Lung (tissue), 12 donors: Measurements from ENCODE around the gene PLXND1. TPM values are rescaled to one million over a fixed set of nuclear protein-coding genes. Genes with fewer than 3 reads are reported as not detected.
A peak's percentile ranks its signal among the peaks of the same experiment; 100 is the strongest.

ENCODE experiments used
- ATAC-seq: fragments of 200-7000 bp; cut with Tn5 transposase; one replicate; pipeline ENCODE4 v1.9.1; 2020; ENCODE audit warnings: moderate number of reproducible peaks; ENCODE audit not compliant: insufficient read depth, low FRiP score
- DNase-seq, 3 donors: peaks; one replicate each; pipeline ENCODE4 v3.0.0-alpha.2; 2013 to 2017
- H3K27ac ChIP-seq, 2 donors: one replicate each; pipeline ENCODE4 v1.5.1; 2013; ENCODE audit warnings: mild to moderate bottlenecking in 2 of 2, moderate library complexity in 2 of 2, control low read depth in 1 of 2, inconsistent platforms in 1 of 2, low read depth in 1 of 2, low read length in 1 of 2
- H3K27me3 ChIP-seq, 3 donors: one replicate each; pipeline ENCODE4 v1.5.1; 2013; ENCODE audit warnings: low read length in 2 of 3; ENCODE audit not compliant: control insufficient read depth in 3 of 3, insufficient read depth in 3 of 3
- H3K36me3 ChIP-seq, 4 donors: one replicate each; pipeline ENCODE4 v1.5.1; 2013; ENCODE audit warnings: low read length in 4 of 4, mild to moderate bottlenecking in 1 of 4, moderate library complexity in 1 of 4; ENCODE audit not compliant: control insufficient read depth in 4 of 4, insufficient read depth in 4 of 4
- H3K4me1 ChIP-seq, 5 donors: one replicate each; pipeline ENCODE4 v1.5.1; 2013; ENCODE audit warnings: low read length in 5 of 5, mild to moderate bottlenecking in 2 of 5, moderate library complexity in 1 of 5; ENCODE audit not compliant: control insufficient read depth in 5 of 5, insufficient read depth in 5 of 5
- H3K4me3 ChIP-seq: one replicate; pipeline ENCODE4 v1.5.1; 2013; ENCODE audit warnings: mild to moderate bottlenecking, control low read depth, moderate library complexity
- H3K9ac ChIP-seq, 2 donors: one replicate each; pipeline ENCODE4 v1.5.1; 2013; ENCODE audit warnings: low read length in 2 of 2, control low read depth in 1 of 2; ENCODE audit not compliant: insufficient read depth in 1 of 2
- H3K9me3 ChIP-seq, 4 donors: one replicate each; pipeline ENCODE4 v1.5.1; 2013; ENCODE audit warnings: low read length in 3 of 4, mild to moderate bottlenecking in 1 of 4, moderate library complexity in 1 of 4; ENCODE audit not compliant: control insufficient read depth in 4 of 4, insufficient read depth in 3 of 4
- WGBS, 2 donors: extraction: QIAGEN DNeasy Blood & Tissue Kit; methylation state at CpG; one replicate each; pipeline ENCODE4 v1.1.7; 2013; 5-methylcytosine and 5-hydroxymethylcytosine counted together
- polyA plus RNA-seq, 2 donors: library from polyadenylated mRNA; stranded (reverse); fragments of 200-250 nt; gene quantifications; one replicate each; pipeline ENCODE4 v1.2.1, GENCODE V29; 2013
- total RNA-seq, 2 donors: library from RNA; depleted of rRNA in 1 of 2; stranded (reverse); fragments of >200 nt in 1 of 2; gene quantifications; one replicate each; pipeline ENCODE4 v1.2.1, GENCODE V29; 2014 to 2021
- TF ChIP-seq, protein P1 (sequence below): IDR thresholded peaks from 2 replicates; pipeline ENCODE4 v1.5.1; 2012; ENCODE audit warnings: mild to moderate bottlenecking; ENCODE audit errors: control extremely low read depth, extremely low read depth
- donor health status: control.
- donor health status: control.
- donor health status: Bipolar disorder and iron deficiency.
- donor health status: healthy.
- donor health status: DM: yes; HTN: yes; CAD: no.

PLXND1 gene
- total and polyA plus RNA-seq, 4 donors: 128 to 233 (median 180) TPM

DNA sequence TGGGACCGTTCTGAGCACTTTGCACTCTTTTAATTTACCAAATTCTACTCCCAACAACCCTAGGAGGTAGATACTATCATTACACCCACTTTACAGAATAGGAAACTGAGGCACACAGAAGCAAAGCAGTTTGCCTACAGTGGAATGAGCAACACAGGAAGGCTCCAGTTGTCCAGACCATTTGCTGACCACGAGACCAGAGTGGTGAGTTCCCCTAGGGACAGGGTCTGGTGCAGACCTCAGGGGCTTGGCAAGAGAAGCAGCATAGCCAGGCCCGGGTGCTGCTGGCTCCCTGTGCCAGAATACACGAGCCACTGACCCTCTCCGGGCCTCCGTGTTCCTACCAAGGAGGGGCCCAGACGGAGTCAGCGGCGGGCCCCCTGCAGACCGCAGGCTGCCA lies 26.5 kb downstream of the PLXND1 start:
- no peaks in the 10 kb centered on the region for H3K9me3 ChIP-seq
- H3K27me3 ChIP-seq: no peaks in the 10 kb centered on the region
- 87 to 88% methylated on average over 8 to 10 of the region's 10 CpGs for WGBS, 2 donors
- TF ChIP-seq, protein P1, sequence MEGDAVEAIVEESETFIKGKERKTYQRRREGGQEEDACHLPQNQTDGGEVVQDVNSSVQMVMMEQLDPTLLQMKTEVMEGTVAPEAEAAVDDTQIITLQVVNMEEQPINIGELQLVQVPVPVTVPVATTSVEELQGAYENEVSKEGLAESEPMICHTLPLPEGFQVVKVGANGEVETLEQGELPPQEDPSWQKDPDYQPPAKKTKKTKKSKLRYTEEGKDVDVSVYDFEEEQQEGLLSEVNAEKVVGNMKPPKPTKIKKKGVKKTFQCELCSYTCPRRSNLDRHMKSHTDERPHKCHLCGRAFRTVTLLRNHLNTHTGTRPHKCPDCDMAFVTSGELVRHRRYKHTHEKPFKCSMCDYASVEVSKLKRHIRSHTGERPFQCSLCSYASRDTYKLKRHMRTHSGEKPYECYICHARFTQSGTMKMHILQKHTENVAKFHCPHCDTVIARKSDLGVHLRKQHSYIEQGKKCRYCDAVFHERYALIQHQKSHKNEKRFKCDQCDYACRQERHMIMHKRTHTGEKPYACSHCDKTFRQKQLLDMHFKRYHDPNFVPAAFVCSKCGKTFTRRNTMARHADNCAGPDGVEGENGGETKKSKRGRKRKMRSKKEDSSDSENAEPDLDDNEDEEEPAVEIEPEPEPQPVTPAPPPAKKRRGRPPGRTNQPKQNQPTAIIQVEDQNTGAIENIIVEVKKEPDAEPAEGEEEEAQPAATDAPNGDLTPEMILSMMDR: no peak
- H3K4me3 ChIP-seq: no peak overlapping the region
- peaks cover 0 to 76% (median 17%) of the 10 kb centered on the region in 4 donors for H3K36me3 ChIP-seq
- H3K27ac ChIP-seq: no peak overlapping the region
- no peak overlapping the region for H3K9ac ChIP-seq
- peaks cover 0 to 19% (median 5%) of the 10 kb centered on the region in 5 donors for H3K4me1 ChIP-seq
- ATAC-seq (no peak), DNase-seq (no peak)

DNA sequence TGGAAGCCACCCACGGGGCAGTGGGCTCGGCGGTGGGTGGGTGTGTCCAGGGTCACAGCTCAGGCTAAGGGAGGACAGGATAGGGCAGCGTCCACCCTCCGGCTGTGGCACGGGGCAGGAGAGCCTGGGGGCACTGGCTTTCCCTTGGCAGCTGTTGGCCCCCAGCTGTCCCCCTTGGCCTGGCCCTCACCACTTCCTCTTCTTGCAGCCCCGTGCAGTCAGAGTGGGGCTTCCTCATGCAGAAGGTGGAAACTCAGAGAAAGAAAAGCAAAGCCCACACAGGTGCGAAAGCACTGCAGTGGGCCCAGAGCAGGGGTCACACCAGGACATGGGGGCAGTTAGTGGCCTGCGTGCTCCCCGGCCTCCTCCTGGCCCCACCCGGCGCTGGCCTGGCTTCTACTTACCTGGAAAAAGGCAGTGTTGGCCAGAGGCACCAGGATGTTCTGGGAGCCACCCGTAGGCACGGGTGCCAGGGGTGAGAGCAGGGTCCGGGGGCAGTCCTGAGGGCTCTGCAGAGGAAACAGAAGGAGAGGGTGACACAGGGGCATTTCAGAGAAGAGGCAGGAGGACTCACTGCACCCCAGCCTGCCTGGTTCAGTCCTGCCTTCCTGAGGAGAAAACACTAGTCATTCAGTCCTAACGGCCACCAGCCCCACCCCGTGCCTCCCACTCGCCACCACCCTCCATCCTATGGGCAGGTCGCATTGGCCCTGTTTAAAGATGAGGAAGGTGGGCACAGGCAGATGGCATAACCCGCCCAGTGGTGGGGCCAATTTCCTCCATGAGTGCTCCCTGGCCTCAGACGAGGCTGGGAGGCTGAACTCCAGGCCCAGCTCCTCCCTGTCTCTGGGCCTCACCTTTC lies 28.3 kb downstream of the PLXND1 start:
- TF ChIP-seq, protein P1: no peak
- Histone ChIP-seq H3K4me1 (peaks cover 0 to 19% (median 5%) of the 10 kb centered on the region in 5 donors), H3K36me3 (peaks cover 0 to 77% (median 13%) of the 10 kb centered on the region in 4 donors), H3K9me3 (no peaks in the 10 kb centered on the region), H3K27me3 (no peaks in the 10 kb centered on the region), H3K27ac (peak overlapping the region in 1 of 2 donors; percentile 59), H3K9ac (no peak overlapping the region), H3K4me3 (no peak overlapping the region)
- 31 to 59% methylated on average over 19 to 21 of the region's 21 CpGs for WGBS, 2 donors
- ATAC-seq (no peak), DNase-seq (no peak)

DNA sequence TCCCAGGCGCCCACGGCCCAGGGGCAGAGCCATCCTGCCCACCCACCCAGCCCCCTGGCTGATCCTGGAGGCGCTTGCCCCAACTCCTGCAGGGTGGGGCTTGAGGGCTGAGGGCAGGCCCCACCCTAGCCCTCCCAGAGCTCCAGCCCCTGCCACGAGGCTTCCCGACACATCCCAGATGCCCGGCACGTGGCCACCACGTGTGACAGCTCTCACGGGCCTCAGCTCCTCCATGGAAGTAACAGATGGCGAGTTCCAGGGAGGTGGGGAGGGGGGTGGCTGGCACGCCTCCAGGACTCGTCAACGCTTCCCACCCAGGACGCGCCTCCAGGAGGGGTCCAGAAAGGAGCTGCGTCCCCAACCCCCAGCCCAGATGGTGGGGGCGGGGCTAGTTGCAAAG lies 29.1 kb downstream of the PLXND1 start:
- no peak overlapping the region for H3K9ac ChIP-seq
- DNase-seq: peak in 2 of 3 donors; percentile 38 to 55
- H3K4me1 ChIP-seq: peaks cover 0 to 19% (median 5%) of the 10 kb centered on the region in 5 donors
- peak overlapping the region in 1 of 2 donors; percentile 75 for H3K27ac ChIP-seq
- 30 to 53% methylated on average over 17 of the region's 17 CpGs for WGBS, 2 donors
- peaks cover 0 to 80% (median 11%) of the 10 kb centered on the region in 4 donors for H3K36me3 ChIP-seq
- no peaks in the 10 kb centered on the region for H3K9me3 ChIP-seq
- TF ChIP-seq, protein P1: no peak
- no peak for ATAC-seq
- H3K4me3 ChIP-seq: no peak overlapping the region
- no peaks in the 10 kb centered on the region for H3K27me3 ChIP-seq
